Mucosa of gallbladder (tissue), 1 donor: ENCODE results near the gene DUSP10. TPM values are rescaled to one million over a fixed set of nuclear protein-coding genes. Genes with fewer than 3 reads are reported as not detected.

Experiments
- DNase-seq: peaks from one replicate; pipeline ENCODE4 v3.0.0-alpha.2; 2020; ENCODE audit warnings: low spot score
- total RNA-seq: library from RNA; stranded (reverse); gene quantifications from one replicate; pipeline ENCODE4 v1.2.1, GENCODE V29; 2021
- donor health status: DM: no; HTN: no; CAD: no.

The DUSP10 gene
- total RNA-seq, 1 donor from 2014 or later: 9.2 TPM

DNA sequence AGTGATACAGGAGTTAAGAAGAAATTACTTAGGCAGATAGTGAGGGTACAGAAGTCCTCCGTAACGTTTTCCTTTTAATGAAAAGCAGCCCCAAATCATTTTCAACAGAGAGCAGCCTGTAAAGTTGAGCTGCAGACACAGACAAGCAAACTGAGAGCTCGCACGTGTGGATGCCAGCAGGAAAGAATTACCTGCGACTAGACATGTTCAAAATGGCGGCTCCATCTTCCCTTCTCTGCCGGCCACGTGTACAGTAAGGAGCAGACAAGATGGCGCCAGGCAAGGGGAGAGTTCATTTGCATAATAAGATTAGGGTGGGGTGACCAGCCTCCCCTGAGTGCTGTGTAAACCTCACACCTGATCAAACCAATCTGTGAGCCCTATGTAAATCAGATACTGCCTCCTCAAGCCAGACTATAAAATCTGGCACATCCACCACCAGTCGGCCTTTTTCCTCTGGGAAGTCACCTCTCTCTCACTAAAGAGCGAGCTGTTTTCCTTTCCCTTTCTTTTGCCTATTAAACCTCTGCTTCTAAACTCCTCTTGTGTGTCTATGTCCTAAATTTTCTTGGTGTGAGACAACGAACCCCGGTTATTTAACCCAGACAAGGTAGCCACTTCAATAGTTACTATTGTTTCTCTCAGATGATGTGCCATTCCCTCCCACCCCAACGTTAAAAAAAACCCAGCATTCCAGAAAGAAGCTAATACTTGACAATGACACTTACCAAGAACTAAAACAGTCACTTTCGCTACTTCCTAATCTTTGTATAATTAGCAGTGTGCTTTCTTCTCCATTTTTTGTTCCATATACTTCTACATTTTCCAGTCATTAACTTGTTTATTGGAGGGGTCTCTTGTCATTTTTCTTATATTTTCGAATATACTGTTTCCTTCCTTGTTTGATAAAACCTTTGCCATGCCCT is 27.4 kb downstream of the DUSP10 start:
- no peak for DNase-seq

DNA sequence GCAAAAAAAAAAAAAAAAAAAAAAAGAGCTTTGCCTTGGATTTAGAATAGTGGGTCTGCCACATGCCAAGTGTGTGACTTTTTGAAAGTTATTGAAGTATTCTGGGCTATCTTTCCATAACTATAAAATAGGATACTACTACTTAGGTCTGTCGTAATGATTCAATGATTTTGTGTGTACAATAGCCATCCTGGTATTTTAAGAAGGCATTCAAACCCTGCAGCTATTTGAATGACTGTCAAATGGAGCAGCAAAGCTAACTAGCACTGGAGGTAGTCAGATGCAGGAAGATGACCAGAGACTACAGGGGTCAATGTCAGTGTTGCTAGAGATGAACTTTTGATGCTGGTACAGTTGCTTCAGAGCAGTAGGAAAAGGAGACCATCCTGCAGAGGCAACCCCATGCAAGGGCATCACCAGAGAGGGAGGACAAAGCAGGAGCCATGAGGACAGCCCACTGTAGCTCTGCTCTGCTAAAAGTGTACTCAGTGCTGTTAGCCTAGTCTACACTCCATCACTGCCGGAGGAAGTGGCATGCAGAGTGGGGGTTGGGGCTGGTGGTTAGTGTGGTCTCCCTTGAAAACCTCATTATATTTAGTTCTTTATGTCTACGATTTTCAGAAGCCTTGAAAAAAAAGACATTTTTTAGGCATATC is 29.0 kb downstream of the DUSP10 start:
- peak; percentile 65 for DNase-seq

- DNase-seq: no peak
Measured at GRCh38 chr1:221712198-221712684, 29.6 kb downstream of the DUSP10 start.

GRCh38 chr1:221711656-221712055 is 30.2 kb downstream of the DUSP10 start:
- DNase-seq: no peak

GRCh38 chr1:221711063-221711577 is 30.8 kb downstream of the DUSP10 start:
- no peak for DNase-seq

DNA sequence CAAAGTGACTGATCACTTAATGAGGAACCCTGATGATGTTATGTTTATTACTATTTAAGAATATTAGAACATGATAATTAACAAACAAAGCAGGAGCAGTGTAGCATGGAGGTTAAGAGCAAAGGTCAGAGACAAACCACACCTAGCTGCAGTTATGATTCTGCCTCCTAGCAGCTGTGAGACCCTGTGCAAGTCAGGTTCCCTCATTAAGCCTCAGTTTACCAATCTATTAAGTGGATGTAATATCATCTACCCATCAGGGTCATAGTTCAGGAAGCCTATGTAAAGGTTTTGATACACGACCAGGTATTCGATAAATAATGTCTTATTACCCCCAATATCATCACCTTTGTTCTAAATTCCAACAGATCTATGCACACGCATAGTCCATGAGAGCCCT is 32.0 kb downstream of the DUSP10 start:
- DNase-seq: no peak

GRCh38 chr1:221708987-221709386 is 32.9 kb downstream of the DUSP10 start:
- peak; percentile 59 for DNase-seq

DNA sequence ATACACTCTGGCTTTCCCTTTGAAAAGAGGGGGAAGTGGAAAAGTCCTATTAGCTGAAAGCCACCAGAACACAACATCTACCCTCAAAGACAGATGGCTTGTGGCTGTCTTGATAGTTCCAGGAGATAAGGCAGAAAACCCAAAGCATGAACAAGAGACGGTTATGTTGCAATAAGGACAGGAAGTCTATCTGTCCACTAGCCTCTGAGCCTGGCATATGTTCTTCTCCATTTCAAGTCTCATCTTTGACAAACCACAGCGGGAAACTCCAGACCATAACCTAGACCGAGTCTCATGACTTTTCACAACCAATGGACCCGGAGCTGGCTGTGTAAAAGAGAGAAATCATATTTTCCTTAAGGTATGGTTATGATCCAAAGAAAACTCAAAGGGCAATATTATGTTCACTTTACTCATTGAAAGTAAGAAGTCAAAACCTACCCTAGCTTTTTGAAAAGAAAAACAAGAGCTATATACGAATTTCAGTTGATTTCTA is 33.8 kb downstream of the DUSP10 start:
- peak; percentile 38 for DNase-seq

DNA sequence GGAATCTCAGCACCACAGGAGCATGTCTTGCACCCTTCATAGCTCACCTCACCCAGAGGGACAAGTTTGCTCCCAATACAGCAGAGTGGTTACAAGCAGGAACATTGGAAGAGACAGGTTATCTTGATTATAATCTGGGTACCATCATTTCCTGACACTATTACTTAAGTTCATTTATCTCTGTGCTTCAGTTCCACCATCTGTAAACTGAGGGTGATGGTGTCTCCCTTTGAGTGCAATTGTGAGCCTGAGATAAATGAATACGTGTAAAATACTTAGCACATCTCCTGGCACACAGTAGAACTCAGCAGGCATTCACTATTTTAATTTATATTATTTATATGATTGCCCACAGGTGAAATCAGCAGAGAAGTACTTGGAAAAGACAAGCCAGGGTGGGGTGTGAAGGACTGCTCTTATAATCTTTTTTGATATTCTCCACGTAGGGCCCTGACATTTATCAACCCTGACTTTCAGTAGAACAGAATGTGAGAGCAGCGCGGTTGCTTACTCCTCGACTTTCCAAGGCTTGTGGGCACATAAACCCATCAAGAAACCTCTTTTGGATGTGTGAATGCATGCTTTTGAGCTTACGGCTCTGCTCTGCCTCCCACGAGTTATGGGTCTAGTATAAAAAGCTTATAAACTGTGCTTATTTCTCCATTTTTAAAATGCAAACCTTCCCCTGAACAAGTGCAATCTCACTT is 34.9 kb downstream of the DUSP10 start:
- no peak for DNase-seq

GRCh38 chr1:221706191-221706590 is 35.7 kb downstream of the DUSP10 start:
- DNase-seq: no peak

DNA sequence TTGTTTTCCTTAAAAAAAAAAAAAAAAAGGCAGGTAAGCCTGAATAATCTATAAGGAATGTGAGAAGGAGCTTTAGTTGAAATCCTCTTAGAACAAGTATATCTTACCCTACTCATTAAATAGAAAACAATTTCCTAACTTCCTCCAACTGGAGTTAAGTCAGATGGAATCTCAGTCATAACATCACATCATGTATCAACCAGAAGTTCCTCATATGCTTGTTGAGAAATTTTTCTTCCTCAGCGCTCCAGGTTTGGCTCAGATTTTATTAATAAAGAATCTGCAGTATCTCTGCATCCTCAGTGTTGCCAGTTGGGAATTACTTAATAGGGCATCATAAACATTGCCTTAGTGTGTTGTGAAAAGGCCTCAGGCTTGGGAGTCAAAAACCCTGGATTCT is 37.6 kb downstream of the DUSP10 start:
- no peak for DNase-seq

- no peak for DNase-seq
Measured at GRCh38 chr1:221701570-221702186, 40.2 kb downstream of the DUSP10 start.

DNA sequence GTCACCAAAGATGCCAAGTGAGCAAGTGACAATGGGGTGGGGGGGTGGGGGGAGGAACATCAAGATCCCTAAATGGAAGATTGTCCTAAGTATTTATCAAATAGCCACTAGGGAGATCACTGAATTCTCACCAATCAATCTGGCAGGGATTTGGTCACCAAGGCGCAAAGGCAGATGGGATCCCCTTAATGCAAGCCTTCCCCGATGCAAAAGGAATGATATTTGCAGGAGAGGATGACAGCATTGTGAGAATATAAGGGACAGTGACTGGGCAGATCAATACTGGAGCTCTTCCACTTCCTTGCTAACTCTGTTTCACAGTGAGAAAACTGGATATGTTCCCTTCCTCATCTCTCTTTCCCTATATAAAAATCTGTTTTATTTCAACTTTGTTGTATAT is 40.9 kb downstream of the DUSP10 start:
- no peak for DNase-seq

GRCh38 chr1:221700536-221700935 is 41.4 kb downstream of the DUSP10 start:
- no peak for DNase-seq

DNA sequence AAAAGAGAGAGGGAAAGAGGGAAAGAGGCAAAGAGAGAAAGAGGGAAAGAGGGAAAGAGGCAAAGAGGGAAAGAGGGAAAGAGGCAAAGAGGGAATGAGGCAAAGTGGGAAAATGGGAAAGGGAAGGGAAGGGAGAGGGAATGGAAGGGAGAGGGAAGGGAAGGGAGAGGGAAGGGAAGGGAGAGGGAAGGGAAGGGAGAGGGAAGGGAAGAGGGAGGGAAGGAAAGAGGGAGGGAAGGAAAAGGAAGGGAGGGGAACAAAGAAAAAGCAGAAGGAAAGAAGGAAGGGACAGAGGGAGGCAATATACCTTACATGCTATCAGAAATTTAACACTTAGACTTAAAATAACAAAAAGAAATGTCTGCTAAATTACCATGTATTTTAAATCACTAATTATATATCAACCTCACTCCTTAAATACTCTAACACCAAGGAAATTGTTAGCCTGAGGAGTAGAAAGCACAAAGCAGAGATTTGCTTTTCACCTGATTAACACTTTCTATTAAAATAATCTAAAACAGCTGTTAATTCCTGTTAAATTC is 41.8 kb downstream of the DUSP10 start:
- no peak for DNase-seq

DNA sequence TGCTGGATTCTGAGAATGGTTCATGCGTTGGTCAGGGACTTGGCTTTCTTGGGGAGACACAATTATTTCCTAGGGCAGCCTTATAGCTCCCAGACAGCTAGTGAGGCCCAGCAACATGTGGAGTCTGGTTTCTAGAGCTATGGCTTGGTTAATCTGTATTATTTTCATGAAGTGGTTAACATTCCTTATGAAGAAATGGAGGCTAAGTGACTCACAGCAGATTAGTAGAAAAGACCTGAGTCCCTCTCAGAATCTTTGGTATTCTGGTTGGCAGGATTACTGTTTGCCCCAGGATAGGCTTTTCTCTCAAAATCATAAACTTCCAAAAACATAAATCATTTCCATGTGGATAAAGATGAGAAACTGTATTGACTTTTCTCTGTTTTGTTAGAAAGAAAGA is 42.3 kb downstream of the DUSP10 start:
- DNase-seq: no peak

- DNase-seq: no peak
Measured at GRCh38 chr1:221698579-221699349, 43.1 kb downstream of the DUSP10 start.

DNA sequence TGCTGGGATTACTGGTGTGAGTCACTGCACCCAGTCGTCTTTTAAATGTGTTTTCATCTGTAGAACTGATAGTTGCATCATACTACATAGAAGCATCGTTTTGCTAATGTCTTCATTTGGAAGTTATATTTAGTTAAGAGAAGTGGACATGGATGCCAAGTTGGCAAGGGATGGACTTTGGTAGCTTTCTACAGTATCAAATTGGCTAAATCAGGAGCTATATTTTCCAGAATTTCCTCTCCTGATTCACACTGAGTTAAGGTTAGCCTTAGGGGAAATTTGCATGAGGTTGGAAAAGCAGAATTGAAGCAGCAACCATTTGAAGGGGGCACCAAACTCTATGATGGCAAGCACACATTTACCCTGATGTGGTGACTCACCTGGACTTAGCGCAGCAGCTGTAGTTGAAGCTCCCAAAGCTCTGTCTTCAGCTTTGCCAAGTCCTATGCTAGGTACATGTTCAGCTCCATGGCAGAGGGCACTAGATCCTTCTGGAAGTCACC is 43.9 kb downstream of the DUSP10 start:
- DNase-seq: no peak

GRCh38 chr1:221696718-221697461 is 45.0 kb downstream of the DUSP10 start:
- no peak for DNase-seq
